Ascending aorta (tissue), 2 donors: ENCODE results near the gene ZNF587. TPM values are rescaled to one million over a fixed set of nuclear protein-coding genes. Genes with fewer than 3 reads are reported as not detected.
"Not testable (repeated sequence)": the region's sequence is repeated elsewhere in the genome, so short reads cannot be mapped to it uniquely, and the experiment has no call there.

Source experiments
- DNase-seq, 2 donors: peaks; one replicate each; pipeline ENCODE4 v3.0.0-alpha.2; 2019; ENCODE audit warnings: low spot score in 2 of 2
- H3K27ac ChIP-seq, 2 donors: fragments of 200-600 bp; sonication (generic); one replicate each; pipeline ENCODE4 v1.5.1; 2016 to 2017; ENCODE audit warnings: mild to moderate bottlenecking in 1 of 2
- H3K27me3 ChIP-seq: fragments of 200-600 bp; sonication (generic); one replicate; pipeline ENCODE4 v1.5.1; 2017
- H3K36me3 ChIP-seq, 2 donors: fragments of 200-600 bp; sonication (generic); one replicate each; pipeline ENCODE4 v1.5.1; 2016
- H3K4me1 ChIP-seq, 2 donors: fragments of 200-600 bp; sonication (generic); one replicate each; pipeline ENCODE4 v1.5.1; 2016 to 2017; ENCODE audit warnings: mild to moderate bottlenecking in 1 of 2
- H3K4me3 ChIP-seq, 2 donors: fragments of 200-600 bp; sonication (generic); one replicate each; pipeline ENCODE4 v1.5.1; 2016 to 2017; ENCODE audit warnings: mild to moderate bottlenecking in 1 of 2
- H3K9me3 ChIP-seq, 2 donors: fragments of 200-600 bp; sonication (generic); one replicate each; pipeline ENCODE4 v1.5.1; 2016
- CTCF ChIP-seq, 3 experiments: fragments of 200-600 bp in 2 of 3; fragments of 450-650 bp in 1 of 3; sonication (generic) in 2 of 3; IDR thresholded peaks; one replicate each; pipeline ENCODE4 v1.5.1; 2016 to 2019; ENCODE audit warnings: antibody characterized with exemption in 3 of 3, mild to moderate bottlenecking in 1 of 3, moderate library complexity in 1 of 3
- intact Hi-C: fragments of 100-400 bp; cut with DNase I; formaldehyde crosslinking; loops from one replicate; pipeline ENCODE4 v1.15.1; 2023
- total RNA-seq: library from RNA; depleted of rRNA; stranded (reverse); fragments of >200 nt; gene quantifications from one replicate; pipeline ENCODE4 v1.1.0, GENCODE V29; 2016

ZNF587 gene
- total RNA-seq, 1 donor from 2014 or later, result 12.9 TPM

GRCh38 chr19:57872450-57872849 is 22.8 kb downstream of the ZNF587 start:
- Histone ChIP-seq H3K27me3 (no peaks in the 10 kb centered on the region), H3K4me3 (no peak overlapping the region), H3K27ac (no peak overlapping the region), H3K36me3 (peaks cover 9 to 20% of the 10 kb centered on the region in 2 donors), H3K4me1 (no peaks in the 10 kb centered on the region), H3K9me3 (peaks cover 74 to 97% of the 10 kb centered on the region in 2 donors)
- intact Hi-C loops, result no loop called here
- DNase-seq, result no peak
- TF ChIP-seq CTCF (IDR thresholded peaks at IDR 0.05), result no peak

- H3K27me3 ChIP-seq, intact Hi-C loops, H3K4me1 ChIP-seq, H3K27ac ChIP-seq, DNase-seq, H3K4me3 ChIP-seq: not testable (repeated sequence)
- H3K9me3 ChIP-seq, result peaks cover 65 to 95% of the 10 kb centered on the region in 2 donors
- H3K36me3 ChIP-seq, result peaks cover 0 to 11% of the 10 kb centered on the region in 2 donors
Measured at GRCh38 chr19:57873883-57874799, 24.5 kb downstream of the ZNF587 start.

GRCh38 chr19:57886046-57886445 is 36.4 kb downstream of the ZNF587 start:
- peaks cover 17 to 72% of the 10 kb centered on the region in 2 donors for H3K9me3 ChIP-seq
- no peaks in the 10 kb centered on the region for H3K4me1 ChIP-seq
- no peak overlapping the region for H3K4me3 ChIP-seq
- no peaks in the 10 kb centered on the region for H3K36me3 ChIP-seq
- TF ChIP-seq CTCF (IDR thresholded peaks at IDR 0.05), result no peak
- no peaks in the 10 kb centered on the region for H3K27me3 ChIP-seq
- intact Hi-C loops, result no loop called here
- H3K27ac ChIP-seq, result no peak overlapping the region
- no peak for DNase-seq

- H3K27ac ChIP-seq, result no peak overlapping the region
- peak overlapping the region in 1 of 2 donors; percentile 44 for H3K4me3 ChIP-seq
- H3K36me3 ChIP-seq, result no peaks in the 10 kb centered on the region
- TF ChIP-seq CTCF (IDR thresholded peaks at IDR 0.05), result no peak
- peaks cover 17 to 72% of the 10 kb centered on the region in 2 donors for H3K9me3 ChIP-seq
- DNase-seq, result no peak
- no peaks in the 10 kb centered on the region for H3K27me3 ChIP-seq
- no peaks in the 10 kb centered on the region for H3K4me1 ChIP-seq
- intact Hi-C loops, result no loop called here
Measured at GRCh38 chr19:57887195-57887941, 37.7 kb downstream of the ZNF587 start.

GRCh38 chr19:57888107-57888559 is 38.5 kb downstream of the ZNF587 start:
- DNase-seq, result no peak
- Histone ChIP-seq H3K27ac (no peak overlapping the region), H3K4me1 (no peaks in the 10 kb centered on the region), H3K36me3 (no peaks in the 10 kb centered on the region), H3K4me3 (peak overlapping the region; percentile 44 to 63), H3K9me3 (peaks cover 22 to 70% of the 10 kb centered on the region in 2 donors), H3K27me3 (no peaks in the 10 kb centered on the region)
- no peak for TF ChIP-seq CTCF (IDR thresholded peaks at IDR 0.05)
- intact Hi-C loops, result no loop called here
